Hair follicle dermal papilla cell (primary cell): ENCODE results near the gene IL19. TPM values are rescaled to one million over a fixed set of nuclear protein-coding genes. Genes with fewer than 3 reads are reported as not detected.

Source experiments
- small RNA-seq: library from RNA; depleted of rRNA; stranded (forward); fragments of <200 nt; gene quantifications from one replicate; pipeline ENCODE3, GENCODE V24; 2012
- total RNA-seq: library from RNA; depleted of rRNA; stranded (reverse); fragments of >200 nt; gene quantifications from 2 replicates; pipeline ENCODE4 v1.2.3, GENCODE V29; 2012

The IL19 gene
- not detected in 2 replicates for total RNA-seq

GRCh38 chr1:206770531-206771337, at the start of gene IL19:
Gene IL19, plus strand, starts transcription at chr1:206770773. Its CDS starts 65,890 bp downstream, at chr1:206836663.

GRCh38 chr1:206772243-206772937, 1.8 kb downstream of the IL19 start, which contains the start of gene IL10:
Gene IL10, minus strand, starts transcription at chr1:206772494. Its CDS starts 59 bp downstream, at chr1:206772435.

GRCh38 chr1:206864939-206865671, 94.5 kb downstream of the IL19 start, which contains the start of gene IL20:
Gene IL20, plus strand, starts transcription at chr1:206865623. Its CDS starts 230 bp downstream, at chr1:206865853.

Small RNA genes within 50 kb of the gene (small RNA-seq; reads per million reads assigned to genes)
- not detected for gene RF00019

Other genes with a start within 250 kb of the IL19 start
- 46.5 and 54.8 TPM in 2 replicates for gene EIF2D, start 158.3 kb upstream of the IL19 start, total RNA-seq
- gene DYRK3, start 135.2 kb upstream of the IL19 start, total RNA-seq = 29.2 and 30.5 TPM in 2 replicates
- 55.3 and 61.0 TPM in 2 replicates for gene MAPKAPK2, start 85.9 kb upstream of the IL19 start, total RNA-seq
- not detected in 2 replicates for gene IL10, start 1.7 kb downstream of the IL19 start, total RNA-seq
- gene IL20, start 94.8 kb downstream of the IL19 start, total RNA-seq = not detected in 2 replicates
- 0.16 TPM in 1 of 2 replicates, not detected in the other for gene IL24, start 126.7 kb downstream of the IL19 start, total RNA-seq
- gene FCMR, start 151.2 kb downstream of the IL19 start, total RNA-seq = 0.32 and 0.73 TPM in 2 replicates
- under 0.01 TPM in 1 of 2 replicates, not detected in the other for gene PIGR, start 175.7 kb downstream of the IL19 start, total RNA-seq
- not detected in 2 replicates for gene FCAMR, start 199.7 kb downstream of the IL19 start, total RNA-seq